ENCODE measurements around the gene KCNK3. TPM values are rescaled to one million over a fixed set of nuclear protein-coding genes. Genes with fewer than 3 reads are reported as not detected.

Gene KCNK3
- total and polyA plus RNA-seq, 2 donors (not counting 3 experiments of a cell fraction or from before 2014, with no cell fraction given) = not detected

DNA sequence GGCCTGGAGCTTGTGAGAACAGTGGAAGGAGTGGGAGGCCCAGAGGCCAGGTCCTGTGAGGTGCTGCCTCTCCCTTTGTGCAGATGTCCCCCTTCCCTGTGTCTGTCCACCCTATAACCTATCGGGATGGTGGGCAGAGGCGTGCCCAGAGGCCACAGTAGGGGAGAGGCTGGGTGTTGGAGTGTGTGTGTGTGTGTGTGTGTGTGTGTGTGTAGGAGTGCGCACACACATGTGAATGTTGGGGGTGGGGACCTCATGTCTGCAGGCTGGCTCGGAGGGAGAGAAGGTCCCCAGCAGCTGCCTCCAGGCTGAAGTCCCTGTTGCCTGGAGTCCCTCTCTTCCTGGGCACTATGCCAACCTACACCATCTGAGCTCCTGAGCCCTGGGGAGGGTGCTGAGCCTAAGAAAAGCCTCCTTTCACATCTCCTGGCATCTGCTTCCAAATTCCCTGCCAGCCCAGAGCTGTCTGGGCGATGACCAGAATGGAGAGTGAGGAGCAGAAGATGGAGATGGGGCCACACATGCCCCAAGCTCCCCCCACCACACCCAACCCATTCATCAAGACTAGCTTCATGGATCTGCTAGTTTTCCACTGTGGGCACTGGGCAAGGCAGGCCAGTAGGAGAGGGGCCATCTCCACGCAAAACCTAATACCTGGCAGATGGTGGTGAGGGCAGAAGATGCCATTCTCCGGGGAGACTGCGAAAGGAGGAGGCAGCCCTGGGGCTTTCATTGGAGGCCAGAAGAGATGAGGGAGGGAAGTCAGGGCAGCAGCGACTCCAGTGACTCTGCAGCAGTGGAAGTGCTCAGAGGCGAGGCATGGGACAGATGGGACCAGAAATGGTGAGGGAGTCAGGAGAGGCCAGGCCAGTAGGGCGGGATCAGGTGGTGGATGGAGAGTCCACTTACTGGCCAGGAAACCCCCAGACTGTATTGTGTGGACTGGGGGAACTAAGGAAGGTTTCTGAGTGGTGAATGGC, 20.3 kb downstream of the KCNK3 start:
- no TSS peak for BruUV-seq (replicated peaks)
- dilution Hi-C loops (cut with MboI; ENCODE audit: extremely low pct_ligation_motif_present, low sequenced_read_pairs) (no loop called here), intact Hi-C loops (cut with micrococcal nuclease) (no loop called here)
- no peak overlapping the region for H3K4me2 ChIP-seq (ENCODE audit: insufficient read depth, low read length)
- no peaks in the 10 kb centered on the region for H3K36me3 ChIP-seq (ENCODE audit: control insufficient read depth in 2 of 2, extremely low read depth in 1 of 2, insufficient read depth in 2 of 2, low read length in 2 of 2)
- no peaks in the 10 kb centered on the region for H3K4me1 ChIP-seq (ENCODE audit: control insufficient read depth, extremely low read depth, insufficient read depth, low read length)
- TF ChIP-seq EZH2 (IDR thresholded peaks at IDR 0.05; ENCODE audit: borderline replicate concordance, low read depth, low read length, severe bottlenecking) (no peak), MYC (IDR thresholded peaks at IDR 0.05; ENCODE audit: low read depth, low read length) (no peak), POLR2AphosphoS5 (IDR thresholded peaks at IDR 0.05; ENCODE audit: insufficient read depth, low read depth, low read length) (no peak), GATA2 (IDR thresholded peaks at IDR 0.05; ENCODE audit: insufficient read depth, insufficient read length, low read depth, low read length) (no peak), POLR2A (IDR thresholded peaks at IDR 0.05; ENCODE audit: low read depth, low read length) (no peak), JUN (IDR thresholded peaks at IDR 0.05; ENCODE audit: borderline replicate concordance, insufficient read depth, insufficient read length, low read depth) (no peak), FOS (IDR thresholded peaks at IDR 0.05; ENCODE audit: borderline replicate concordance, insufficient read depth, low read length) (no peak)
- TF ChIP-seq, protein P1, sequence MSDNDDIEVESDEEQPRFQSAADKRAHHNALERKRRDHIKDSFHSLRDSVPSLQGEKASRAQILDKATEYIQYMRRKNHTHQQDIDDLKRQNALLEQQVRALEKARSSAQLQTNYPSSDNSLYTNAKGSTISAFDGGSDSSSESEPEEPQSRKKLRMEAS (IDR thresholded peaks at IDR 0.05; ENCODE audit: insufficient read depth, insufficient read length) = no peak
- TF ChIP-seq, protein P2, sequence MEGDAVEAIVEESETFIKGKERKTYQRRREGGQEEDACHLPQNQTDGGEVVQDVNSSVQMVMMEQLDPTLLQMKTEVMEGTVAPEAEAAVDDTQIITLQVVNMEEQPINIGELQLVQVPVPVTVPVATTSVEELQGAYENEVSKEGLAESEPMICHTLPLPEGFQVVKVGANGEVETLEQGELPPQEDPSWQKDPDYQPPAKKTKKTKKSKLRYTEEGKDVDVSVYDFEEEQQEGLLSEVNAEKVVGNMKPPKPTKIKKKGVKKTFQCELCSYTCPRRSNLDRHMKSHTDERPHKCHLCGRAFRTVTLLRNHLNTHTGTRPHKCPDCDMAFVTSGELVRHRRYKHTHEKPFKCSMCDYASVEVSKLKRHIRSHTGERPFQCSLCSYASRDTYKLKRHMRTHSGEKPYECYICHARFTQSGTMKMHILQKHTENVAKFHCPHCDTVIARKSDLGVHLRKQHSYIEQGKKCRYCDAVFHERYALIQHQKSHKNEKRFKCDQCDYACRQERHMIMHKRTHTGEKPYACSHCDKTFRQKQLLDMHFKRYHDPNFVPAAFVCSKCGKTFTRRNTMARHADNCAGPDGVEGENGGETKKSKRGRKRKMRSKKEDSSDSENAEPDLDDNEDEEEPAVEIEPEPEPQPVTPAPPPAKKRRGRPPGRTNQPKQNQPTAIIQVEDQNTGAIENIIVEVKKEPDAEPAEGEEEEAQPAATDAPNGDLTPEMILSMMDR (IDR thresholded peaks at IDR 0.05; ENCODE audit: extremely low read depth in 1 of 2, insufficient read depth in 1 of 2, low read depth in 1 of 2, low read length in 2 of 2) = no peak
- ChIA-PET CTCF (no interaction called here), POLR2A (no interaction called here)
- H4K20me1 ChIP-seq (replicated peaks; ENCODE audit: control insufficient read depth, extremely low read depth, insufficient read depth, low read length) = no peaks in the 10 kb centered on the region
- no peak overlapping the region for H3K27ac ChIP-seq (ENCODE audit: insufficient read depth, low read depth, low read length)
- FAIRE-seq (no peak), DNase-seq (ENCODE audit: low read depth, low spot score) (no peak)
- H3K9me1 ChIP-seq (replicated peaks; ENCODE audit: control insufficient read depth, extremely low read depth, insufficient read depth, low read length) = no peaks in the 10 kb centered on the region
- H2AFZ ChIP-seq (ENCODE audit: low read depth, low read length) = no peak overlapping the region
- no peak overlapping the region for H3K9ac ChIP-seq (replicated peaks; ENCODE audit: extremely low read depth, insufficient read depth, low read length)
- H3K27me3 ChIP-seq (ENCODE audit: control insufficient read depth in 2 of 2, insufficient read depth in 2 of 2, low read length in 2 of 2) = peaks cover 0 to 3% of the 10 kb centered on the region in 2 experiments
- no peaks in the 10 kb centered on the region for H3K9me3 ChIP-seq (replicated peaks; ENCODE audit: control insufficient read depth, insufficient read depth, low read length)
- no peaks in the 10 kb centered on the region for H3K79me2 ChIP-seq (ENCODE audit: control insufficient read depth, insufficient read depth, low read length)
- no peak overlapping the region for H3K4me3 ChIP-seq (replicated peaks in 1 of 3; ENCODE audit: insufficient read depth in 1 of 3, low read depth in 1 of 3, low read length in 3 of 3)

All from endothelial cell of umbilical vein (primary cell).